GDM1 (cell line): ENCODE data around the gene VMO1.
"Not testable (repeated sequence)": the region's sequence is repeated elsewhere in the genome, so short reads cannot be mapped to it uniquely, and the experiment has no call there.

Experiments
- DNase-seq: peaks from one replicate; lab custom pipeline; 2025; lab: John Stamatoyannopoulos, UW

The VMO1 gene, protein sequence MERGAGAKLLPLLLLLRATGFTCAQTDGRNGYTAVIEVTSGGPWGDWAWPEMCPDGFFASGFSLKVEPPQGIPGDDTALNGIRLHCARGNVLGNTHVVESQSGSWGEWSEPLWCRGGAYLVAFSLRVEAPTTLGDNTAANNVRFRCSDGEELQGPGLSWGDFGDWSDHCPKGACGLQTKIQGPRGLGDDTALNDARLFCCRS

GRCh38 chr17:4786106-4786511 is at the start of gene VMO1:
TSS of gene VMO1 (minus strand) at chr17:4786364. CDS start at chr17:4786352, 12 bp downstream.
- DNase-seq = no peak

DNA sequence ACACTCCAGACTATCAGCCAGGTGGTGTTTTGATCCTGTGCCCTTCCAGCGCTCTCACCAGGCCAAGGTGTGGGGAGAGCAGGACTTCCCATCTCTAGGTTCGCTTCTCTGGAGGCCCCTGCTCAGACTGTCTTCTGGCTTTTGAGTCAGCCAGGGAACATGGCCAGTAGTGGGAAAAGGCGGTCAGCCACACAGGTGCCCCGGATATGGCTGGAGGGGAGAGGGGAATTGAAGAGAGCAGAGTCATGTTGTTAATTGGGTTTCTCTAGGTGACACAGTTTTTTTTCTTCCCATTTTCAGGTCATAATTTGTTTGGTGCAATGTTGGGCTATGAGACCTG is 48.5 kb upstream of the VMO1 start:
- no peak for DNase-seq

DNA sequence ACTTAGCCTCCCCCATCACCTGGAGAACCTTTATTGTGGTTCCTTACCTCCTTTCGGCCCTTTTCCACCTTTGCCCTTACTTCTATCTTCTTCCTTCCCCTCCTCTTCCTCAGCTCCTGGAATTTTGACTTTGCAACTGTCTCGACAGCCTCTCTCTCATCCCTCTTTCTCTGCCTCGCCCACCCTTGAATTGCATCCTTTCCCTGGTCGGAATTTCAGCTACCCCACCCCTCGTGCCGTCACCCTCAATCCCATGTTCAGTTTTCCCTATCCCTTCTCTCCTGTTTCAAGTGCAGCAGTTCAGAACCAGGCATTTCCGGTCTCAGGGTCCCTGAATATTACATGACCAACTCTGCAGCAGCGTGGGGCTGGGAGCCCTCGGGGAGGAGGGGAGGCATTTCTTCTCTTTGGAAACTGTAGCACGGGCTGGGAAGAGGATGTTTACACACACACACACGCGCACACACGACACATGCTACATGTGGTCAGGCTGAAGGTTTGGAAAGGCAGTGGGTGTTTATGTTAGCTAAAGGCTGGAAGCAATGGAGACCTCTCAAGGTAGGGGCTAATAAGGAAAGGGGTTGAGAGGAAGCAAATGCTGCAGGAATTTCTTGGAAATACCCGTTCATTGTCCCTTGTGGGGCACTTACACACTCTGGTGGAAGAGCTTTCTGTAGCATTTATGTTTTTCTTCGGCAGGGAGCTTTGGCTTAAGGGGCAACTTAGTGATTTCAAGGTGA is 47.9 kb upstream of the VMO1 start:
- no peak for DNase-seq

- DNase-seq = peak; percentile 91
Observed at GRCh38 chr17:4833178-4833940, 47.2 kb upstream of the VMO1 start, which contains the start of gene MINK1. TSS of gene MINK1 (plus strand) at chr17:4833340. CDS start at chr17:4833584, 244 bp downstream.

DNA sequence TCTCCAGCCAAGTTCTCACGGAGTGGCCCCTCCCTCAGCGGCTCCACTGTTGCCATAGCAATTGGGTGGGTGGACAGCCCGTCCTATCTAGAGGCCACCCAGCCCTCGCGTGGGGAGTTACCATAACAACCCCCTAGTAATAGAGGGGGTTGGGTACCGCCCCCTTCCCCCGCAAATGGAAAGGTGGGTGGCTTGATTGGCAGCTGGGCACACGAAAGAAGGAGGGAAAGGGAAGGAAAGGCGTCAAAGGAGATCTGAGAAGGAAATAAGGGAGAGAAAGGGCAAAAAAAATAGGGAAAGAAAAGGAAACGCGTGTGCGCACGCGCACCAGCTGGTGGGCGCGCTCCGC is 46.6 kb upstream of the VMO1 start:
- DNase-seq = not testable (repeated sequence)

DNA sequence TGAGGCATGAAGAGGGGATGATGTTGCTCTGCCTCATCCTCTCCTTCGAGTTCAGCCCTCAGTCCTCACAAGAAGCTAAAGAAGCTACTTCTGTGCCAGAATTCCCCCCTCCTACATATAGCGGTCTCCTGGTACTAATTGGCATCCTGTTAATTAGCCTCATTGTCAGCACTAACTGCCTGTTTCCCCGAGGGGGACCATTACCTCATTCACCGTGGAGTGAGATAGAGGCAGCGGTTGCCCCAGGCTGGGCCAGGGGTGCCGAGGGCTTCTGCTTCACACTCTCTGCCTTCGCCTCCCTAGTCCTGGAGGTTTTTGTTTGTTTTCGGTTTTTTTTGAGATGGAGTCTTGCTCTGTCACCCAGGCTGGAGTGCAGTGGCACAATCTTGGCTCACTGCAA is 41.2 kb upstream of the VMO1 start:
- no peak for DNase-seq

DNA sequence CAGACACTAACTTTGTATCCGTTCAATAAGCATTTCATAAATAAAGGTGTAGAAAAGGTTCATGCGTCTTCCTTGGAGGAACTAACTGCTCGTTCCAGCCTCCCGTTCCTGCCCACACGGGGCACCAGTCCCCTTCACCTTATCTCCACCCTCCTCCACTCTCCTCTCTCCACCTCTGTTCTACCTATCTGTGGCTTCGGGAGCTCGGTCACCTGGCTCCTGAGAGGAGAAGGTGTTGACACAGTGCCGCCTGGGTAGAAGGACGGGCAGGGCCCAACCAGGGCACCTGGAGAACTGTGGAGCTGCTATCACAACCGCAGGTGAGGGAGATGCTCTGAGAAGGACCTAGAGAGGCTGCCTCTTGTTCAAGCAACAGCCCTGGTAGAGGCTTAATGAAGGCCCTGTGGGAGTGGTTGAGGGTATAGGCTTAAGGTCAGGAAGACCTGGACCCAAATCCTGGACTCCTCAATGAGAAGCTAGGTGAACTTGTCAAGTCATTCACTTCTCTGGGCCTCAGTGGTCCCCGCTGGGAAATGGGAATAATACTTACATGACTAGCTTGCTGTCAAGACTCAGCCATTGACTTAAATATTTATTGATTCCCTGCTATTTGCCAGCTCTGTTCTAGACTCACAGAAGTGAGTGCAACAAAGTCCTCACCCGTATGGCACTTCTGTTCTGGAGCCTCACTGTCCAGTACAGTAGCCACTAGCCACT is 37.4 kb upstream of the VMO1 start:
- no peak for DNase-seq

DNA sequence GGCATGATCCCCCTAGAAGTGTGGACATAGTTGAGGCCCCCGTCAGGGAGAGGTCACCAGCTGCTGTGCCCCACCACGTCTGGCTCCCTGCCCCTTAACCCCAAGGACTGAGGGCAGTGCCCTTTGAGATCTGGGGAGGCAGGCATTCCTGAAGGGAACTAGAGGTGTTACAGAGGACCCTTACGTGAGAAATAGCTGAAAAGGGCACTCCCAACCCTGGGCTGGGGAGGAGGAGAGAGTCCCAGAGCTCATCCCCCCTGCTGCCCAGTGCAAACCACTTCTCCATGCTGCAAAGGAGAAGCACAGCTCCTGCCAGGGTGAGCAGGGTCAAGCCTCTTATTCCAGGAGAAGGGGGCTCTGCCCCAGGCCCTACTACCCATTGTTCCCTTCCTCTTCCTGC is 36.7 kb upstream of the VMO1 start:
- no peak for DNase-seq

- no peak for DNase-seq
Observed at GRCh38 chr17:4818276-4818675, 32.1 kb upstream of the VMO1 start.

GRCh38 chr17:4816826-4817225 is 30.7 kb upstream of the VMO1 start:
- DNase-seq = no peak

DNA sequence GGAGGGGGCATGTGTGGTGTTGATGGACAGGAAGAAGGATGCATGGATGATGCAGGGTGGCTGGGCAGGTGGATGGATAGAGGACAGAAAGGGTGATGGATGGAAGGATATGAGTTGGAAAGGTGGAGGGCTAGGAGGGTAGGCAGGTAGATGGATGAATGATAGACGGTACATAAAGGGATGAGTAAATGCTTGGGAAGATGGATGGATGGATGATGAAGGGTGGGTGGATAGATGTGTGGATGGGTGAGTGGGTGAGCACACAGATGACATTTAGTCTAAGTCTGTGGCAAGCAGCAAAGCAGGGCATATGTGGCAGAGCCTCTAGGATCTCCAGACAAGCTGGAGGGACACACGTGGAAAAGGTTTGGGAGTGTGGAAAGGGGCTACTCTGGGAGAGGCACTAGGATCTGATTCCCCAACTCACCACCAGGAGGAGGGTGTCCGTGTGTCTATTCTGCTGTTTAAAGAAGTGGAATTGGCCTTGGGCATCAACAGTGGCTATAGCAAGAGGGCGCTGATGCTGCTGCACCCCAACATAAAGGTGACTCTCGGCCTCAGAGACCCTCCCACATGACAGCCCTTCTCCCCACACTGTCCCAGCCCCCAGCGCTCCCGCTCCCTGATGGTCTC is 29.0 kb upstream of the VMO1 start:
- no peak for DNase-seq

DNA sequence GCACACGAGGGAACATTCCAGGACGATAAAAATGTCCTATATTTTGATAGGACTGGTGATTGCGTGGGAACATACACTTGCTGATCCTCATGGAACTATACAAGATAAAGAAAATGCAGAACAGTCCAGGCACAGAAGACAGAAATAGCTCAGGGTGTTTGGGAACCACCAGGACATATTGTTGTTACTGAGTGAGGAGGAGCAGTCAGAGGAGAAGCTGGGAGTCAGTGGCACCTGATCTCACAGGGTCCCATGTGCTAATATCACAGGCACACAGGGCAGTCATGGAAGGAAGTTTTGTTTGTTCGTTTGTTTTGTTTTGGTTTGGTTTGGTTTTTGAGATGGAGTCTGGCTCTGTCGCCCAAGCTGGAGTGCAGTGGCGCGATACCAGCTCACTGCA is 26.5 kb upstream of the VMO1 start:
- DNase-seq = no peak

- no peak for DNase-seq
Observed at GRCh38 chr17:4811471-4811870, 25.3 kb upstream of the VMO1 start.

DNA sequence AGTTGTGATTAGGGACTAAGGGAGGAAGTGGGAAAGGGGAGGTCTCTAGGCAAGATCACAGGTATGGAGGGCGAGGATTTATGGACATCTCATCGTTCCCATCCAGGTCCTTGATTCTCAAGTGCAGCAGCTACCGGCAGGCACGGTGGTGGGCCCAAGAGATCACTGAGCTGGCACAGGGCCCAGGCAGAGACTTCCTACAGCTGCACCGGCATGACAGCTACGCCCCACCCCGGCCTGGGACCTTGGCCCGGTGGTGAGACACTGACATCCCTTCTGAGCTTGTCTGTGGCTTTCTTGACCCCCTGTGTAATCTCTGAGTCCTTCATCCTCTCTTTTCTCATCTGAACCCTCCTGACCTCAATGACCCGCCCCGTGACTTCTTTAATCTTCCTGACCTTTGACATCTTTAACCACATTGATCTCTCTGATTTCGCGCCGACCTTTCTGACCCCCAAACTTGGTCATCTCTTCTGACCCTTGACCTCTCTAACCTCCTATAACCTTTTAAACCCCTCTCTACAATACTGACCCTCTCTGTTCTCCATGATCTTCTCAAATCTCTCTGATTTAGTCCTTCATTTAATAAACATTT is 24.6 kb upstream of the VMO1 start:
- no peak for DNase-seq

- no peak for DNase-seq
Observed at GRCh38 chr17:4808378-4808767, 22.2 kb upstream of the VMO1 start.

- no peak for DNase-seq
Observed at GRCh38 chr17:4807605-4808377, 21.6 kb upstream of the VMO1 start.

GRCh38 chr17:4806777-4807604 is 20.8 kb upstream of the VMO1 start, which contains the start of gene PLD2:
TSS of gene PLD2 (plus strand) at chr17:4807152. CDS start at chr17:4807773, 621 bp downstream.
- DNase-seq = peak; percentile 77

DNA sequence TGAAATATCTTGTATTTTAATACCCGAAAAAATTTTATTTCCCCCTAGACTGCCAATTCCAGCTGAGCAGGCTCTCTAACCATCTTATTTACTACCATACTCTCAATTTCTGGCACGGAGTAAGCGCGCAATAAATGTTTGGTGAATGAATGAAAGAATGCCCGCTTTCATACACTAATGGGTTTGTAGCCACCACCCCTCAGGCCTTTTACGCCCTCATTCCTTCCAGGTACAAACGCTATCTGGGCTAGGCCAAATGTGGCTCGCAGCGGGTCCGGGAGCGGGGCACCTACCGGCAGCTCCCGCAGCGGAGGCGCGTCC is 20.3 kb upstream of the VMO1 start:
- DNase-seq = no peak

GRCh38 chr17:4802228-4802627 is 16.1 kb upstream of the VMO1 start, which contains the start of gene C17orf114:
TSS of gene C17orf114 (minus strand) at chr17:4802328.
- no peak for DNase-seq
